ENCODE measurements around the gene MPP2. TPM values are rescaled to one million over a fixed set of nuclear protein-coding genes. Genes with fewer than 3 reads are reported as not detected.

The MPP2 gene
- 1 to 10 TPM in 2 of 6 donors, under 1 TPM in 3, not detected in 1; 0.20 to 2.0 (median 0.74) TPM for total RNA-seq

- DNase-seq (peak; percentile 48 to 88), ATAC-seq (ENCODE audit: low FRiP score in 2 of 2) (peak in 1 of 2 donors; percentile 86)
- TF ChIP-seq EP300 (IDR thresholded peaks at IDR 0.05), result no peak
- no peak for TF ChIP-seq POLR2AphosphoS5 (IDR thresholded peaks at IDR 0.05)
- peak in 2 of 6 experiments; percentile 19 to 21 for TF ChIP-seq CTCF (IDR thresholded peaks at IDR 0.05)
Observed at GRCh38 chr17:43907425-43907981, at the start of gene MPP2. TSS of gene MPP2 (minus strand) at chr17:43907536. CDS start at chr17:43904460, 3,076 bp downstream.

DNA sequence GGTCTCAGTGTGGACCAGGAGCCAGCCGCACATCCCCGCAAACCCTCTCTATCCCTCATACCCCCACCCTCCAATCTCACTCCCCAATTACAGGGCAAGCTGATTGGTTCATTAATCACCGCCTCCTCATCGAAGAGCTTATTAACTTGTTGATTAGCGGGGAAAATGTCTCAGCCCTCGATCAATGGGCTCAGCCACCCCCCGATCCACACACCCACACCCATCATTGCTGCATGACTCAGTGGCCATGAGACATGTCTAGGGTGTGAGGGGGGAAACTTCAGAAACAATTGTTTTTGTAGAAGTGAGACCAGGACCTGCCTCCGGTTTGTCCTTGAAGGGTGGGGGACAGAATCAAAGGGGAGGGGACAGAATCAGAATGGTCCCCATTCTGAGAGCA lies 48.9 kb upstream of the MPP2 start:
- ATAC-seq (ENCODE audit: low FRiP score in 2 of 2), result no peak
- TF ChIP-seq CTCF (IDR thresholded peaks at IDR 0.05) (no peak), POLR2AphosphoS5 (IDR thresholded peaks at IDR 0.05) (no peak), POLR2A (IDR thresholded peaks at IDR 0.05) (no peak), EP300 (IDR thresholded peaks at IDR 0.05) (no peak)
- WGBS, 2 donors, result 80 to 86% methylated on average over 8 of the region's 8 CpGs

More at GRCh38 chr17:43907425-43907981, at the start of gene MPP2:
- no peaks in the 10 kb centered on the region for H3K9me3 ChIP-seq
- H3K36me3 ChIP-seq, result no peaks in the 10 kb centered on the region
- H3K27ac ChIP-seq, result peak within 1 kb of the TSS; percentile 2 to 78 (median 61)
- peaks cover 0 to 29% (median 14%) of the 10 kb centered on the region in 4 donors for H3K27me3 ChIP-seq
- H3K4me1 ChIP-seq, result peaks cover 27 to 32% (median 28%) of the 10 kb centered on the region in 4 donors
- WGBS, 2 donors, result 1 to 3% methylated on average over 33 to 36 of the region's 36 CpGs
- peak within 1 kb of the TSS; percentile 13 to 48 (median 44) for H3K4me3 ChIP-seq

DNA sequence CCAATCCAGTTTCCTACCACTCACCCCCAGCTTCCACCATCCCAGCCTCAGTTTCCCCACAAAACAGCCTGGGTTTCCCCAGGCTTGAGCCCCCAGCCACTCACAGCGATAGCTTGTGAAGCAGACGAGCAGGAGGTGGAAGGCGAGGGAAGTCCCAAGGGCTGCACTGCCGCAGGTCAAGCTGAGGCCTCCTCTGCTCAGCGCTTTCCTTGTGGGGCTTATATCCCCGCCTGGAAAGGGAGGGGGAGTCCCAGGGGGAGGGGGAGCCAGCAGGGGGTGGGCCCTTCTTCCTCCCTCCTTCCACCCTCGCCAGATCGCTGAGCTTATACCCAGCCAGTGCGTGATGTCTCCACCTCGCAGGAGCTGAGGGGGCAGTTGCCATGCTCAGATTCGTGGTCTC lies 46.4 kb upstream of the MPP2 start, which contains the start of gene PYY:
TSS of gene PYY (minus strand) at position 195 of the 400 bp plus-strand sequence. CDS start 457 bp downstream, outside the sequence.
- H3K4me3 ChIP-seq, result peak within 1 kb of the TSS in 1 of 4 donors; percentile 0
- no peaks in the 10 kb centered on the region for H3K9me3 ChIP-seq
- no peak within 1 kb of the TSS for H3K27ac ChIP-seq
- TF ChIP-seq EP300 (IDR thresholded peaks at IDR 0.05) (no peak), CTCF (IDR thresholded peaks at IDR 0.05) (no peak), POLR2AphosphoS5 (IDR thresholded peaks at IDR 0.05) (no peak), POLR2A (IDR thresholded peaks at IDR 0.05) (no peak)
- peaks cover 0 to 24% (median 11%) of the 10 kb centered on the region in 4 donors for H3K27me3 ChIP-seq
- DNase-seq (no peak), ATAC-seq (ENCODE audit: low FRiP score in 2 of 2) (no peak)
- 68% methylated on average over 10 of the region's 11 CpGs; no CpG with 5 or more reads in 1 of the 2 donors for WGBS, 2 donors
- no peaks in the 10 kb centered on the region for H3K36me3 ChIP-seq
- peaks cover 9 to 16% (median 13%) of the 10 kb centered on the region in 4 donors for H3K4me1 ChIP-seq

More for the DNA sequence above, 48.9 kb upstream of the MPP2 start:
- peaks cover 9 to 16% (median 13%) of the 10 kb centered on the region in 4 donors for H3K4me1 ChIP-seq
- no peak for DNase-seq
- H3K27me3 ChIP-seq, result peaks cover 0 to 20% (median 9%) of the 10 kb centered on the region in 4 donors
- H3K4me3 ChIP-seq, result no peak overlapping the region
- no peaks in the 10 kb centered on the region for H3K9me3 ChIP-seq
- H3K27ac ChIP-seq, result no peak overlapping the region
- H3K36me3 ChIP-seq, result no peaks in the 10 kb centered on the region

- ATAC-seq (ENCODE audit: low FRiP score in 2 of 2), result peak in 1 of 2 donors; percentile 6
Observed at GRCh38 chr17:43952724-43953666, 45.7 kb upstream of the MPP2 start.

More at GRCh38 chr17:43952724-43953666, 45.7 kb upstream of the MPP2 start:
- peaks cover 9 to 16% (median 13%) of the 10 kb centered on the region in 4 donors for H3K4me1 ChIP-seq
- DNase-seq, result peak in 1 of 2 donors; percentile 78
- H3K4me3 ChIP-seq, result peak overlapping the region in 1 of 4 donors; percentile 0
- no peak overlapping the region for H3K27ac ChIP-seq
- WGBS, 2 donors, result 3 to 6% methylated on average over 8 to 30 of the region's 82 CpGs
- H3K27me3 ChIP-seq, result peaks cover 0 to 24% (median 11%) of the 10 kb centered on the region in 4 donors
- H3K36me3 ChIP-seq, result no peaks in the 10 kb centered on the region
- H3K9me3 ChIP-seq, result no peaks in the 10 kb centered on the region
- TF ChIP-seq EP300 (IDR thresholded peaks at IDR 0.05) (no peak), POLR2AphosphoS5 (IDR thresholded peaks at IDR 0.05) (no peak), CTCF (IDR thresholded peaks at IDR 0.05) (no peak), POLR2A (IDR thresholded peaks at IDR 0.05) (no peak)
